ENCODE measurements around the gene CNIH3. TPM values are rescaled to one million over a fixed set of nuclear protein-coding genes. Genes with fewer than 3 reads are reported as not detected.

CNIH3 gene
- total RNA-seq, 1 experiment from 2014 or later, result 3.7 TPM

- no TSS peak for BruUV-seq (replicated peaks)
- DNase-seq (ENCODE audit: low read depth, low spot score) (no peak), ATAC-seq (no peak)
- intact Hi-C loops (cut with micrococcal nuclease; ENCODE audit: unreplicated experiment), result no loop called here
- no peaks in the 10 kb centered on the region for H3K9me3 ChIP-seq (ENCODE audit: control insufficient read depth, insufficient read depth, low read depth, low read length)
- H3K27ac ChIP-seq (ENCODE audit: low read length), result no peak overlapping the region
- H3K27me3 ChIP-seq (ENCODE audit: control insufficient read depth, insufficient read depth, low read length), result peaks cover 2% of the 10 kb centered on the region
- TF ChIP-seq TCF7L2 (IDR thresholded peaks at IDR 0.05; ENCODE audit: low read depth, low read length) (no peak), CTCF (IDR thresholded peaks at IDR 0.05) (no peak), REST (IDR thresholded peaks at IDR 0.05; ENCODE audit: insufficient read depth in 1 of 2, low read depth in 2 of 2, low read length in 1 of 2) (no peak), POLR2AphosphoS5 (IDR thresholded peaks at IDR 0.05; ENCODE audit: low read depth, low read length) (no peak), SIN3A (IDR thresholded peaks at IDR 0.05; ENCODE audit: borderline replicate concordance, insufficient read depth, low read depth, low read length) (no peak)
- H3K4me1 ChIP-seq (ENCODE audit: control insufficient read depth, insufficient read depth, low read length), result no peaks in the 10 kb centered on the region
- H3K36me3 ChIP-seq (ENCODE audit: control insufficient read depth, insufficient read depth, low read length), result no peaks in the 10 kb centered on the region
- CTCF ChIA-PET, result no interaction called here
- H3K4me3 ChIP-seq (ENCODE audit: low read depth in 2 of 2, low read length in 2 of 2), result no peak overlapping the region
- in situ Hi-C loops (cut with HindIII; ENCODE audit: low pct_unique_long_range_greater_than_20kb, low sequenced_read_pairs), result no loop called here
- POLR2A ChIA-PET, result no interaction called here
Observed at GRCh38 chr1:224676551-224676950, 60.4 kb downstream of the CNIH3 start.

GRCh38 chr1:224678168-224678567 is 62.1 kb downstream of the CNIH3 start:
- ChIA-PET POLR2A (no interaction called here), CTCF (no interaction called here)
- TF ChIP-seq REST (IDR thresholded peaks at IDR 0.05; ENCODE audit: insufficient read depth in 1 of 2, low read depth in 2 of 2, low read length in 1 of 2) (no peak), SIN3A (IDR thresholded peaks at IDR 0.05; ENCODE audit: borderline replicate concordance, insufficient read depth, low read depth, low read length) (no peak), POLR2AphosphoS5 (IDR thresholded peaks at IDR 0.05; ENCODE audit: low read depth, low read length) (no peak), CTCF (IDR thresholded peaks at IDR 0.05) (no peak), TCF7L2 (IDR thresholded peaks at IDR 0.05; ENCODE audit: low read depth, low read length) (no peak)
- Histone ChIP-seq H3K36me3 (ENCODE audit: control insufficient read depth, insufficient read depth, low read length) (no peaks in the 10 kb centered on the region), H3K27ac (ENCODE audit: low read length) (no peak overlapping the region), H3K9me3 (ENCODE audit: control insufficient read depth, insufficient read depth, low read depth, low read length) (no peaks in the 10 kb centered on the region), H3K4me3 (ENCODE audit: low read depth in 2 of 2, low read length in 2 of 2) (no peak overlapping the region), H3K27me3 (ENCODE audit: control insufficient read depth, insufficient read depth, low read length) (no peaks in the 10 kb centered on the region; the same call in 1 of the 2 replicates), H3K4me1 (ENCODE audit: control insufficient read depth, insufficient read depth, low read length) (no peaks in the 10 kb centered on the region)
- DNase-seq (ENCODE audit: low read depth, low spot score) (no peak), ATAC-seq (no peak)
- no TSS peak for BruUV-seq (replicated peaks)
- in situ Hi-C loops (cut with HindIII; ENCODE audit: low pct_unique_long_range_greater_than_20kb, low sequenced_read_pairs), result no loop called here
- intact Hi-C loops (cut with micrococcal nuclease; ENCODE audit: unreplicated experiment), result no loop called here
